ENCODE results near the gene EFEMP1.
"Not testable (repeated sequence)": the region's sequence is repeated elsewhere in the genome, so short reads cannot be mapped to it uniquely, and the experiment has no call there.

GRCh38 chr2:55831671-55832410 lies 91.7 kb downstream of the EFEMP1 start:
- TF ChIP-seq CTCF (IDR thresholded peaks at IDR 0.05; ENCODE audit: borderline replicate concordance, extremely low read depth, low read length, poor library complexity, severe bottlenecking); EZH2 (IDR thresholded peaks at IDR 0.05; ENCODE audit: borderline replicate concordance, low read depth, low read length, severe bottlenecking): not testable (repeated sequence)

Data from DND-41 (cell line).